ENCODE results near the gene DSCAM.

The DSCAM gene

DNA sequence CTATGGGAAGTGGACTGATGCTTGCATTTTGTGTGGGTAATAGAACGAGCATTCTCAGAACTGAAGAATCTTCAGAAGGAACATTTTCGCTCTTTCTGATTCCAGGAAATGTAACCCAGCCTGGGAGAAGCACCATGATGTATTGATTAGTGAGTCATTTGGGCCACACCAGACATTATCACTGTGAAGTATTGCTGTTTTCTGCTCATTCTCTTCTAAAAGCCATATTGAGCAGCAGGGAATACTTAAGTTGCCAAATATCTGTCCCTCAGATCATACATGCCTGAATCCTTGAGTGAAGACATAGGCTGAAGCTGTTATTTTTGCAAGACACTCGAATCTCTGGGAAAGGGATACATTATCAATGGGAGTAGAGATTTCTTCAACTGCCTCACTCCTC, 766.6 kb downstream of the DSCAM start:
- H3K9me3 ChIP-seq (ENCODE audit: control extremely low read depth in 1 of 5, control insufficient read depth in 4 of 5, insufficient read depth in 2 of 5, low read depth in 1 of 5, low read length in 4 of 5), result no peaks in the 10 kb centered on the region

DNA sequence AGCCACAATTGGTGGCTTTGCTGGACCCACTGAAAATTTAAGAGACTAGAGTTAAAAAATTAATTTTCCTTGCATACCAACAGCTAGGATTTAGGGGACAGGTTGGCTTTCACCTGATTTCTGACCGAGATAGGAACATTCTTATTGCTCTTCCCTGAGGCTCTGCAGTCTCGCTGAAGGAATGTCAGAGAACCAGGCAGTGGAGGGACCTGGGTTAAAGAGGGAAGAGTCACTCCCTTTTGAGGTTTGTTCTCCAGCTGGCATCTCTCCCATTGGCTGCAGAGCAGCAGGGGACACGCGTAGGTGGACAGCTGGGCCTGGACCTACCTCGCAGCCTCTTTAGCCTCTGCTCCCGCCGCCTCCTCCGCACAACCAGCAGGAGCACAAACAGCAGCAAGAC, 772.2 kb downstream of the DSCAM start:
- Histone ChIP-seq H3K36me3 (ENCODE audit: control insufficient read depth in 4 of 4, insufficient read depth in 4 of 4, low read length in 3 of 4) (no peaks in the 10 kb centered on the region), H3K27me3 (replicated peaks in 2 of 5; ENCODE audit: control insufficient read depth in 4 of 5, insufficient read depth in 5 of 5, low read length in 4 of 5) (no peaks in the 10 kb centered on the region), H3K4me3 (ENCODE audit: control insufficient read depth in 1 of 7, extremely low read depth in 1 of 7, insufficient read depth in 4 of 7, low read depth in 2 of 7, low read length in 6 of 7) (no peak overlapping the region), H3K27ac (ENCODE audit: insufficient read depth in 1 of 2, low read depth in 1 of 2, low read length in 2 of 2, poor library complexity in 1 of 2, severe bottlenecking in 2 of 2) (no peak overlapping the region), H3K9me3 (ENCODE audit: control extremely low read depth in 1 of 5, control insufficient read depth in 4 of 5, insufficient read depth in 2 of 5, low read depth in 1 of 5, low read length in 4 of 5) (no peaks in the 10 kb centered on the region), H3K4me1 (ENCODE audit: control extremely low read depth in 1 of 4, control insufficient read depth in 4 of 4, insufficient read depth in 4 of 4, low read length in 3 of 4) (no peaks in the 10 kb centered on the region)
- 95% methylated on average over 6 of the region's 8 CpGs for WGBS (ENCODE audit: insufficient coverage)
- ChIA-PET CTCF (no interaction called here), POLR2A (no interaction called here)
- DNase-seq, result no peak

More for the DNA sequence above, 766.6 kb downstream of the DSCAM start:
- H3K4me1 ChIP-seq (ENCODE audit: control extremely low read depth in 1 of 4, control insufficient read depth in 4 of 4, insufficient read depth in 4 of 4, low read length in 3 of 4), result no peaks in the 10 kb centered on the region
- no peaks in the 10 kb centered on the region for H3K27me3 ChIP-seq (replicated peaks in 2 of 5; ENCODE audit: control insufficient read depth in 4 of 5, insufficient read depth in 5 of 5, low read length in 4 of 5)
- no peaks in the 10 kb centered on the region for H3K36me3 ChIP-seq (ENCODE audit: control insufficient read depth in 4 of 4, insufficient read depth in 4 of 4, low read length in 3 of 4)
- no peak overlapping the region for H3K27ac ChIP-seq (ENCODE audit: insufficient read depth in 1 of 2, low read depth in 1 of 2, low read length in 2 of 2, poor library complexity in 1 of 2, severe bottlenecking in 2 of 2)
- H3K4me3 ChIP-seq (ENCODE audit: control insufficient read depth in 1 of 7, extremely low read depth in 1 of 7, insufficient read depth in 4 of 7, low read depth in 2 of 7, low read length in 6 of 7), result no peak overlapping the region
- POLR2A ChIA-PET, result no interaction called here
- WGBS (ENCODE audit: insufficient coverage), result 95% methylated on average over 3 of the region's 3 CpGs
- CTCF ChIA-PET, result no interaction called here
- no peak for DNase-seq

DNA sequence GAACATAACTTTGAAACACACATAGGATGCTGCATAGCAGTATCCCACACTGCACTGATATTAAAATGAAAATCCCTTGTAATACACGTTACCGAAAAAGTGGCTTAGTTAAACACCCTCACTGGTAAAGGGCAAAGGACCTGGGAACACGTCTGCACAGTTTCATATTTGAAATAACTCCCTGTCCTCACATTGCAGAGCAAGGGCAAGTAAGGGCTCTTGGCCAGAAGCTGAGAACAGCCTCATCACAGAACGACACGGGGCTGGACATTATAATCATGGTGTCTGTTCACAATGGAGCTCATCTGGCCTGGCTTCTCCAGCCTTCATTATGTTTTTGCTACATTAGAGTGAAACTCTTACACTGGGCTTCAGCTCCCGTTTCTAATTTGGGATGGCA, 772.8 kb downstream of the DSCAM start:
- H3K27ac ChIP-seq (ENCODE audit: insufficient read depth in 1 of 2, low read depth in 1 of 2, low read length in 2 of 2, poor library complexity in 1 of 2, severe bottlenecking in 2 of 2), result no peak overlapping the region
- H3K36me3 ChIP-seq (ENCODE audit: control insufficient read depth in 4 of 4, insufficient read depth in 4 of 4, low read length in 3 of 4), result no peaks in the 10 kb centered on the region
- POLR2A ChIA-PET, result no interaction called here
- H3K9me3 ChIP-seq (ENCODE audit: control extremely low read depth in 1 of 5, control insufficient read depth in 4 of 5, insufficient read depth in 2 of 5, low read depth in 1 of 5, low read length in 4 of 5), result no peaks in the 10 kb centered on the region
- DNase-seq, result no peak
- WGBS (ENCODE audit: insufficient coverage), result 89% methylated on average over 6 of the region's 6 CpGs
- H3K27me3 ChIP-seq (replicated peaks in 2 of 5; ENCODE audit: control insufficient read depth in 4 of 5, insufficient read depth in 5 of 5, low read length in 4 of 5), result peaks cover 0 to 3% (median 0%) of the 10 kb centered on the region in 5 experiments
- no peak overlapping the region for H3K4me3 ChIP-seq (ENCODE audit: control insufficient read depth in 1 of 7, extremely low read depth in 1 of 7, insufficient read depth in 4 of 7, low read depth in 2 of 7, low read length in 6 of 7)
- H3K4me1 ChIP-seq (ENCODE audit: control extremely low read depth in 1 of 4, control insufficient read depth in 4 of 4, insufficient read depth in 4 of 4, low read length in 3 of 4), result no peaks in the 10 kb centered on the region
- CTCF ChIA-PET, result no interaction called here

DNA sequence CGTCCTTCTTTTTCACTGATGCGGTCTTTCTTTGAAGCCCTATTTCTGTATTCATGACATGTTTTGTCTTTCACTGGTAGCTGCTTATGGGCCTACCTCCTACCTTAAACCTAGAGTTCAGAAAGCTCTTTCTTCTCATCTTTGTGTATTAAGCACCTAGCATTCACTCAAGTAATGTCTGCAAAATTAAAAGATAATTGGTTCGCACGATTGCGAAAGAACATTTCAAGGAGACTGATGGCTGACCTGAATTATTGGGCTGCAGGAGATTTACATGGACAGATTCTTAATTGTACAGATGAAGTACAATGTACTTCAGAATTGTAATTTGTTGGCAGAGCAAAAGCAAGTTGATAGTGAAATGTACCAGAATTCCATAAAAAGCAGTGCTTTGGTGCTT, 773.3 kb downstream of the DSCAM start:
- H3K27me3 ChIP-seq (replicated peaks in 2 of 5; ENCODE audit: control insufficient read depth in 4 of 5, insufficient read depth in 5 of 5, low read length in 4 of 5), result peaks cover 0 to 5% (median 0%) of the 10 kb centered on the region in 5 experiments
- H3K4me3 ChIP-seq (ENCODE audit: control insufficient read depth in 1 of 7, extremely low read depth in 1 of 7, insufficient read depth in 4 of 7, low read depth in 2 of 7, low read length in 6 of 7), result no peak overlapping the region
- DNase-seq, result no peak
- no peaks in the 10 kb centered on the region for H3K9me3 ChIP-seq (ENCODE audit: control extremely low read depth in 1 of 5, control insufficient read depth in 4 of 5, insufficient read depth in 2 of 5, low read depth in 1 of 5, low read length in 4 of 5)
- H3K36me3 ChIP-seq (ENCODE audit: control insufficient read depth in 4 of 4, insufficient read depth in 4 of 4, low read length in 3 of 4), result no peaks in the 10 kb centered on the region
- H3K4me1 ChIP-seq (ENCODE audit: control extremely low read depth in 1 of 4, control insufficient read depth in 4 of 4, insufficient read depth in 4 of 4, low read length in 3 of 4), result no peaks in the 10 kb centered on the region
- POLR2A ChIA-PET, result no interaction called here
- H3K27ac ChIP-seq (ENCODE audit: insufficient read depth in 1 of 2, low read depth in 1 of 2, low read length in 2 of 2, poor library complexity in 1 of 2, severe bottlenecking in 2 of 2), result no peak overlapping the region
- CTCF ChIA-PET, result no interaction called here
- 91% methylated on average over 3 of the region's 5 CpGs for WGBS (ENCODE audit: insufficient coverage)

DNA sequence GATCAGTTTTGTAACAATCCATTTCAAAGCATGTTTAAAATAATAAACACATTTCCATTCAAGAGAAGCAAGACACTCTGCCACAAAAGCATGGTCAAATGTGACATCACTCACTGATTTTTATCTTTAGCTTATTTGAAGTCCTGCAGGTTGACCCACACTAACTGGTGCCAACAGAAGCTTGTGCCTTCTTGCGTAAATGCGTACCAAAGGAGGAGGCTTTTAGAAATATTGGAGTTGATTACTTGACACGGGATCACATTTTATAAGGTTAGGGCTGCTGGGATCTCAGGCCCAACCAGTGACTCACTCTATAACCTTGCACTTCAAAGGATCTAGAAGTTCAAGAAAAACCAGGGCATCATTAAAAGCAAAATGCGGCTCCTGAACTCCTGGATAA, 776.1 kb downstream of the DSCAM start:
- no peaks in the 10 kb centered on the region for H3K4me1 ChIP-seq (ENCODE audit: control extremely low read depth in 1 of 4, control insufficient read depth in 4 of 4, insufficient read depth in 4 of 4, low read length in 3 of 4)
- POLR2A ChIA-PET, result no interaction called here
- no peak for DNase-seq
- H3K27me3 ChIP-seq (replicated peaks in 2 of 5; ENCODE audit: control insufficient read depth in 4 of 5, insufficient read depth in 5 of 5, low read length in 4 of 5), result peaks cover 0 to 10% (median 0%) of the 10 kb centered on the region in 5 experiments
- H3K9me3 ChIP-seq (ENCODE audit: control extremely low read depth in 1 of 5, control insufficient read depth in 4 of 5, insufficient read depth in 2 of 5, low read depth in 1 of 5, low read length in 4 of 5), result peaks cover 0 to 1% (median 0%) of the 10 kb centered on the region in 5 experiments
- no peak overlapping the region for H3K4me3 ChIP-seq (ENCODE audit: control insufficient read depth in 1 of 7, extremely low read depth in 1 of 7, insufficient read depth in 4 of 7, low read depth in 2 of 7, low read length in 6 of 7)
- no peaks in the 10 kb centered on the region for H3K36me3 ChIP-seq (ENCODE audit: control insufficient read depth in 4 of 4, insufficient read depth in 4 of 4, low read length in 3 of 4)
- no peak overlapping the region for H3K27ac ChIP-seq (ENCODE audit: insufficient read depth in 1 of 2, low read depth in 1 of 2, low read length in 2 of 2, poor library complexity in 1 of 2, severe bottlenecking in 2 of 2)
- CTCF ChIA-PET, result no interaction called here
- 100% methylated on average over 1 of the region's 4 CpGs for WGBS (ENCODE audit: insufficient coverage)

DNA sequence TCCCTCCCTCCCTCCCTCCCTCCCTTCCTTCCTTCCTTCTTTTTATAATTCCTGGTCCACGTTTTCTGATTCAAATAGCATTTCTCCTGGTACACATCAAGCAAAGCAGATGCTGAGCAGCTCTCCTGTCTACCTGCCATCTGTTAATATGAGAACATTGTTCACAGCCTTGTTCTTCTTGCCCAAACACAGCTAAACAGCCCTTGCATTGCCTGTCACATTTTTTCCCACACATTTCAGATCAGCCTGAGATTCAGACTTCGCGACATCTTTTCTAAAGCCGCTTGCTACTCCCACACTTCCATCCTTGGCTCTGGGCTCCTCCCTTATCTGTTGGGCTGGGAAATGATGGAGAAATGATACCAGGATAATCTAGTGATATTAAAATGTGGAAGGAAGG, 779.2 kb downstream of the DSCAM start:
- H3K27ac ChIP-seq (ENCODE audit: insufficient read depth in 1 of 2, low read depth in 1 of 2, low read length in 2 of 2, poor library complexity in 1 of 2, severe bottlenecking in 2 of 2), result no peak overlapping the region
- H3K9me3 ChIP-seq (ENCODE audit: control extremely low read depth in 1 of 5, control insufficient read depth in 4 of 5, insufficient read depth in 2 of 5, low read depth in 1 of 5, low read length in 4 of 5), result peaks cover 0 to 1% (median 0%) of the 10 kb centered on the region in 5 experiments
- DNase-seq, result no peak
- WGBS (ENCODE audit: insufficient coverage), result no CpG with 5 or more reads among the region's 4 CpGs
- H3K27me3 ChIP-seq (replicated peaks in 2 of 5; ENCODE audit: control insufficient read depth in 4 of 5, insufficient read depth in 5 of 5, low read length in 4 of 5), result peaks cover 0 to 10% (median 0%) of the 10 kb centered on the region in 5 experiments
- POLR2A ChIA-PET, result no interaction called here
- H3K4me1 ChIP-seq (ENCODE audit: control extremely low read depth in 1 of 4, control insufficient read depth in 4 of 4, insufficient read depth in 4 of 4, low read length in 3 of 4), result no peaks in the 10 kb centered on the region
- CTCF ChIA-PET, result interaction anchor here (0.9 kb wide), 1 partner anchor 13 kb away, joined by 3 read pairs; no protein-coding TSS in a partner anchor
- no peak overlapping the region for H3K4me3 ChIP-seq (ENCODE audit: control insufficient read depth in 1 of 7, extremely low read depth in 1 of 7, insufficient read depth in 4 of 7, low read depth in 2 of 7, low read length in 6 of 7)
- H3K36me3 ChIP-seq (ENCODE audit: control insufficient read depth in 4 of 4, insufficient read depth in 4 of 4, low read length in 3 of 4), result no peaks in the 10 kb centered on the region

DNA sequence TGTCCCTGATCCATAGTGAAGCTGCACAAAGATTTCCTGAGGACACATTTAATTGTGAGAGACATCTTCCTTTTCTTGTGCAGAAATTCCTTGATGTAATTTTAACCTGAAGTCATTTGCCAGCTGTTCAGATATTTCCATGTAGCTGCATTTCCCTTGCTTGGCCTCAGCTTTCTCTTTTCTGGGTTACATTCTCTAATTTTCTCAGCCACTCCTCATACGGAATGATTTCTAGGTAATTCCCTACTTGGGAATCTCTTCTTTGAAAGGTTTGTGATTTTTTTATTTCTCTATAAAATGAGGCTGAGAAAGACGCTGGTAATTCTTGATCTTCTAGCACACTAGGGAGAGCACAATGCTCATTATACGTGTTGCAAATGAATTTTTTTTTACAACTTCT, 780.7 kb downstream of the DSCAM start:
- ChIA-PET CTCF (no interaction called here), POLR2A (no interaction called here)
- WGBS (ENCODE audit: insufficient coverage), result no CpG with 5 or more reads among the region's 3 CpGs
- no peak for DNase-seq
- H3K9me3 ChIP-seq (ENCODE audit: control extremely low read depth in 1 of 5, control insufficient read depth in 4 of 5, insufficient read depth in 2 of 5, low read depth in 1 of 5, low read length in 4 of 5), result peaks cover 0 to 1% (median 0%) of the 10 kb centered on the region in 5 experiments
- no peaks in the 10 kb centered on the region for H3K36me3 ChIP-seq (ENCODE audit: control insufficient read depth in 4 of 4, insufficient read depth in 4 of 4, low read length in 3 of 4)
- no peak overlapping the region for H3K27ac ChIP-seq (ENCODE audit: insufficient read depth in 1 of 2, low read depth in 1 of 2, low read length in 2 of 2, poor library complexity in 1 of 2, severe bottlenecking in 2 of 2)
- H3K27me3 ChIP-seq (replicated peaks in 2 of 5; ENCODE audit: control insufficient read depth in 4 of 5, insufficient read depth in 5 of 5, low read length in 4 of 5), result peaks cover 0 to 10% (median 0%) of the 10 kb centered on the region in 5 experiments
- no peak overlapping the region for H3K4me3 ChIP-seq (ENCODE audit: control insufficient read depth in 1 of 7, extremely low read depth in 1 of 7, insufficient read depth in 4 of 7, low read depth in 2 of 7, low read length in 6 of 7)
- H3K4me1 ChIP-seq (ENCODE audit: control extremely low read depth in 1 of 4, control insufficient read depth in 4 of 4, insufficient read depth in 4 of 4, low read length in 3 of 4), result no peaks in the 10 kb centered on the region

Measured in common myeloid progenitor, CD34-positive (primary cell).